Activated T-helper 17 cell treated with anti-CD3 and anti-CD28 coated beads, Interleukin-2, amount 50 U/mL, for 72 hours (primary cell): ENCODE measurements around the gene ZBED1. TPM values are rescaled to one million over a fixed set of nuclear protein-coding genes. Genes with fewer than 3 reads are reported as not detected.

Source experiments
- ATAC-seq: fragments of 150-1000 bp; cut with Tn5 transposase; replicated peaks from 2 replicates; pipeline ENCODE4 v1.10.0; 2021; ENCODE audit warnings: mild to moderate bottlenecking, moderate library complexity
- H3K27ac Mint-ChIP-seq: one replicate; pipeline ENCODE4 v1.8.0; 2022; ENCODE audit warnings: mixed read lengths
- H3K27me3 Mint-ChIP-seq: one replicate; pipeline ENCODE4 v1.8.0; 2022; ENCODE audit warnings: mixed read lengths
- H3K36me3 Mint-ChIP-seq: one replicate; pipeline ENCODE4 v1.8.0; 2022; ENCODE audit warnings: low read depth, mild to moderate bottlenecking, mixed read lengths
- H3K4me1 Mint-ChIP-seq: one replicate; pipeline ENCODE4 v1.8.0; 2022; ENCODE audit warnings: mixed read lengths
- H3K4me3 Mint-ChIP-seq: one replicate; pipeline ENCODE4 v1.8.0; 2022; ENCODE audit warnings: mild to moderate bottlenecking, mixed read lengths
- H3K9me3 Mint-ChIP-seq: one replicate; pipeline ENCODE4 v1.8.0; 2022; ENCODE audit warnings: mixed read lengths
- total RNA-seq, 2 donors: library from RNA; stranded (reverse); gene quantifications; one replicate each; pipeline ENCODE4 v1.2.3, GENCODE V29; 2022

The ZBED1 gene
- total RNA-seq, 2 donors from 2014 or later: 27.4 to 37.6 TPM

GRCh38 chrX:2497961-2498780 is 2.6 kb downstream of the ZBED1 start:
- peaks cover 41% of the 10 kb centered on the region for H3K36me3 Mint-ChIP-seq
- no peaks in the 10 kb centered on the region for H3K9me3 Mint-ChIP-seq
- H3K4me3 Mint-ChIP-seq: peak overlapping the region; percentile 86
- H3K27me3 Mint-ChIP-seq: no peaks in the 10 kb centered on the region
- peak overlapping the region; percentile 54 for H3K27ac Mint-ChIP-seq
- H3K4me1 Mint-ChIP-seq: peaks cover 13% of the 10 kb centered on the region
- no peak for ATAC-seq

- peaks cover 57% of the 10 kb centered on the region for H3K36me3 Mint-ChIP-seq
- ATAC-seq: no peak
- H3K4me3 Mint-ChIP-seq: no peak overlapping the region
- H3K27ac Mint-ChIP-seq: no peak overlapping the region
- no peaks in the 10 kb centered on the region for H3K27me3 Mint-ChIP-seq
- H3K9me3 Mint-ChIP-seq: no peaks in the 10 kb centered on the region
- H3K4me1 Mint-ChIP-seq: peaks cover 13% of the 10 kb centered on the region
These were observed 5.2 kb downstream of the ZBED1 start for GRCh38 chrX:2495595-2495994.

- Mint-ChIP-seq H3K9me3 (no peaks in the 10 kb centered on the region), H3K27me3 (no peaks in the 10 kb centered on the region), H3K4me1 (peaks cover 2% of the 10 kb centered on the region), H3K27ac (no peak overlapping the region), H3K36me3 (peaks cover 66% of the 10 kb centered on the region), H3K4me3 (no peak overlapping the region)
- no peak for ATAC-seq
These were observed 8.1 kb downstream of the ZBED1 start for GRCh38 chrX:2492531-2493218.

- Mint-ChIP-seq H3K9me3 (no peaks in the 10 kb centered on the region), H3K27me3 (no peaks in the 10 kb centered on the region), H3K36me3 (peaks cover 57% of the 10 kb centered on the region), H3K27ac (no peak overlapping the region), H3K4me3 (no peak overlapping the region), H3K4me1 (no peaks in the 10 kb centered on the region)
- no peak for ATAC-seq
These were observed 10.1 kb downstream of the ZBED1 start for GRCh38 chrX:2490634-2491033.

- Mint-ChIP-seq H3K4me3 (no peak overlapping the region), H3K27ac (no peak overlapping the region), H3K4me1 (no peaks in the 10 kb centered on the region), H3K27me3 (no peaks in the 10 kb centered on the region), H3K9me3 (no peaks in the 10 kb centered on the region), H3K36me3 (peaks cover 54% of the 10 kb centered on the region)
- ATAC-seq: no peak
These were observed 11.0 kb downstream of the ZBED1 start for GRCh38 chrX:2489446-2490445.

- ATAC-seq: no peak
- H3K9me3 Mint-ChIP-seq: no peaks in the 10 kb centered on the region
- H3K27ac Mint-ChIP-seq: no peak overlapping the region
- H3K4me3 Mint-ChIP-seq: no peak overlapping the region
- no peaks in the 10 kb centered on the region for H3K4me1 Mint-ChIP-seq
- no peaks in the 10 kb centered on the region for H3K27me3 Mint-ChIP-seq
- H3K36me3 Mint-ChIP-seq: peaks cover 62% of the 10 kb centered on the region
These were observed 12.0 kb downstream of the ZBED1 start for GRCh38 chrX:2488621-2489285.

- no peak for ATAC-seq
- Mint-ChIP-seq H3K4me1 (no peaks in the 10 kb centered on the region), H3K4me3 (no peak overlapping the region), H3K27me3 (no peaks in the 10 kb centered on the region), H3K36me3 (peaks cover 65% of the 10 kb centered on the region), H3K9me3 (no peaks in the 10 kb centered on the region), H3K27ac (no peak overlapping the region)
These were observed 13.4 kb downstream of the ZBED1 start for GRCh38 chrX:2487366-2487765.

GRCh38 chrX:2486476-2487133 is 14.2 kb downstream of the ZBED1 start:
- Mint-ChIP-seq H3K4me3 (no peak overlapping the region), H3K9me3 (no peaks in the 10 kb centered on the region)
- ATAC-seq: no peak

GRCh38 chrX:2485789-2486345 is 14.9 kb downstream of the ZBED1 start:
- Mint-ChIP-seq H3K27me3 (no peaks in the 10 kb centered on the region), H3K4me1 (no peaks in the 10 kb centered on the region), H3K4me3 (no peak overlapping the region), H3K36me3 (peaks cover 53% of the 10 kb centered on the region), H3K9me3 (no peaks in the 10 kb centered on the region), H3K27ac (no peak overlapping the region)
- no peak for ATAC-seq

More at GRCh38 chrX:2486476-2487133, 14.2 kb downstream of the ZBED1 start:
- Mint-ChIP-seq H3K27ac (no peak overlapping the region), H3K27me3 (no peaks in the 10 kb centered on the region), H3K36me3 (peaks cover 60% of the 10 kb centered on the region), H3K4me1 (no peaks in the 10 kb centered on the region)

- no peak overlapping the region for H3K27ac Mint-ChIP-seq
- H3K4me1 Mint-ChIP-seq: no peaks in the 10 kb centered on the region
- H3K9me3 Mint-ChIP-seq: no peaks in the 10 kb centered on the region
- no peaks in the 10 kb centered on the region for H3K27me3 Mint-ChIP-seq
- H3K4me3 Mint-ChIP-seq: no peak overlapping the region
- H3K36me3 Mint-ChIP-seq: peaks cover 47% of the 10 kb centered on the region
- no peak for ATAC-seq
These were observed 15.8 kb downstream of the ZBED1 start for GRCh38 chrX:2484721-2485648.

- Mint-ChIP-seq H3K27ac (no peak overlapping the region), H3K4me3 (no peak overlapping the region), H3K9me3 (no peaks in the 10 kb centered on the region), H3K4me1 (no peaks in the 10 kb centered on the region), H3K27me3 (no peaks in the 10 kb centered on the region), H3K36me3 (peaks cover 44% of the 10 kb centered on the region)
- ATAC-seq: no peak
These were observed 16.5 kb downstream of the ZBED1 start for GRCh38 chrX:2484256-2484655.

GRCh38 chrX:2483398-2484060 is 17.2 kb downstream of the ZBED1 start:
- Mint-ChIP-seq H3K9me3 (no peaks in the 10 kb centered on the region), H3K36me3 (peaks cover 37% of the 10 kb centered on the region), H3K4me1 (no peaks in the 10 kb centered on the region), H3K27me3 (no peaks in the 10 kb centered on the region), H3K4me3 (no peak overlapping the region), H3K27ac (no peak overlapping the region)
- no peak for ATAC-seq
